Measurements from ENCODE around the gene PTPN23.
A peak's percentile ranks its signal among the peaks of the same experiment; 100 is the strongest.

DNA sequence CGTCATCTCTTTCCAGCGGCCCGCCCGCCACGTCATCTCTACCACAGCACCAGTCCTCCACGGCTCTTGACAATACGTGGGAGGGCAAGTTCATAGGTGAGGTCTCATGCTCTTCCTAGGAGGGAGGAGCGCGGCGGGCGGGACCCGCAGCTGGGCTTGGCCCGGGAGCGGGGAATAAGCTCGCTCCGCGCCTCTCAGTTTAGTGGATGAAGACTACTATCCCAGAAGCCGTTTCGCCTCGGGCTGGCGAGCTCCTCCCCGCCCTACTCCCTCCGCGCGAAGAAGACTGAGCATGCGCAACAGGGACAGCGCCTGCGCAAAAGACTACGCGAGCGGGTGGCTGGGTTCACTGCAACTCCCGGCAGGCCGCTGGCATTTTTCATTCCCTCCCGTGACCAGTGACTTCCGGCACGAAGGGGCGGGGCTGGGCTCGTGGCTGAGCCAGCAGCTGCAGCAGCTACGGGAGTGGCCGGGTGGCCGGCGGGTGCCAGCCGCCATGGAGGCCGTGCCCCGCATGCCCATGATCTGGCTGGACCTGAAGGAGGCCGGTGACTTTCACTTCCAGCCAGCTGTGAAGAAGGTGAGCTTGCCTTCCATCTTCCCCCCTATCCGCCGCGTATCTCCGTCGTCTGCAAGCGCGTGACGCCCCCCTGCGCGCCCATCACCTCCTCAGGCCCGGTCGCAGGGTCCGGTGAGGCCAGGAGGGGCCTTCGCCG is at the start of gene PTPN23:
- TF ChIP-seq POLR2AphosphoS5 (IDR thresholded peaks at IDR 0.05; ENCODE audit: borderline replicate concordance, low read depth, low read length) (peak; percentile 83), FOXP2 (optimal IDR thresholded peaks at IDR 0.05; ENCODE audit: control extremely low read depth, extremely low read length, insufficient read depth) (no peak), EZH2 (IDR thresholded peaks at IDR 0.05) (no peak)

Measured in SK-N-MC (cell line).